ENCODE results near the gene BTNL2. TPM values are rescaled to one million over a fixed set of nuclear protein-coding genes. Genes with fewer than 3 reads are reported as not detected.
A peak's percentile ranks its signal among the peaks of the same experiment; 100 is the strongest.

Gene BTNL2
- total RNA-seq, 1 donor from 2014 or later = 0.26 TPM

DNA sequence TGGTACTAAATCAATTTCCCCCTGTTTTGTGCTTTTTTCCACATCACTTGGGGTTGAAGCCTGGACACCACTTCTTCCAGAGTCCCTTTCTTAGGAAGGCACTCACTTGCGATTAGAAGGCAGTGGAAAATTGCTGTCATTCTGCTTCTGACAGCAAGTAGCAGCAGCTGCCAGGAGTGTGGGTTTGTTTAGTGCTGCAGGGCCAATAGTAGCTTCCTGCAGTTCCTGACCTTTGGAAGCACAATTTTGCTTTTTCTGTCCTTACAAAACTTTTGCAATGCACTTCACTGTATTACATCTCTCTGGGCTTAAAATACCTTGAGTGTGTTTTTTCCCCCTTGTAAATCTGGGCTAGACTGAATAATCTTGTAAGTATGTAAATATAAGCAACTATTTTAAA lies 20.2 kb upstream of the BTNL2 start:
- H3K4me3 ChIP-seq (ENCODE audit: low read depth, low read length) = no peak overlapping the region
- FAIRE-seq (no peak), DNase-seq (ENCODE audit: low read depth) (no peak)
- no peaks in the 10 kb centered on the region for H3K36me3 ChIP-seq (ENCODE audit: control insufficient read depth, insufficient read depth, low read length)
- no peak for TF ChIP-seq CTCF (IDR thresholded peaks at IDR 0.05; ENCODE audit: insufficient read depth, low read length, severe bottlenecking)
- H3K27me3 ChIP-seq (ENCODE audit: control insufficient read depth, insufficient read depth, low read length) = peaks cover 3% of the 10 kb centered on the region

DNA sequence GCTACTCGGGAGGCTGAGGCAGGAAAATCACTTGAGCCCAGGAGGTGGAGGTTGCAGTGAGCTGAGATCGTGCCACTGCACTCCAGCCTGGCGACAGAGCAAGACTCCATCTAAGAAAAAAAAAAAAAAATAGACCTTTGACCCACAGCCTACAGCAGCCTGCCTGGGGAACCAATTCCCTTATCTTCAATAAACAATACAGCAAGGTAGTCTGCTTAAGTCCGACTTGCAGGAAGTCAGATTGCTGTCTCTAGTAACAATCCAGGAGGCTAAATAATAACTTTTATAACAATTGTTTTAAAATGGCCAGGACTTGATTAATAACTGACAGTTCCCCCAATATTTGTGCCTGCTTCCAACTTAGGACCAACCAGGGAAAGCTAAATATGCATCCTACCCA lies 19.4 kb upstream of the BTNL2 start:
- FAIRE-seq (no peak), DNase-seq (ENCODE audit: low read depth) (no peak)
- Histone ChIP-seq H3K4me3 (ENCODE audit: low read depth, low read length) (no peak overlapping the region), H3K27me3 (ENCODE audit: control insufficient read depth, insufficient read depth, low read length) (peaks cover 3% of the 10 kb centered on the region), H3K36me3 (ENCODE audit: control insufficient read depth, insufficient read depth, low read length) (no peaks in the 10 kb centered on the region)
- TF ChIP-seq CTCF (IDR thresholded peaks at IDR 0.05; ENCODE audit: insufficient read depth, low read length, severe bottlenecking) = no peak

GRCh38 chr6:32424589-32425300 lies 17.8 kb upstream of the BTNL2 start:
- Histone ChIP-seq H3K36me3 (ENCODE audit: control insufficient read depth, insufficient read depth, low read length) (no peaks in the 10 kb centered on the region), H3K4me3 (ENCODE audit: low read depth, low read length) (no peak overlapping the region), H3K27me3 (ENCODE audit: control insufficient read depth, insufficient read depth, low read length) (peaks cover 3% of the 10 kb centered on the region)
- FAIRE-seq (no peak), DNase-seq (ENCODE audit: low read depth) (peak; percentile 84)
- no peak for TF ChIP-seq CTCF (IDR thresholded peaks at IDR 0.05; ENCODE audit: insufficient read depth, low read length, severe bottlenecking)

DNA sequence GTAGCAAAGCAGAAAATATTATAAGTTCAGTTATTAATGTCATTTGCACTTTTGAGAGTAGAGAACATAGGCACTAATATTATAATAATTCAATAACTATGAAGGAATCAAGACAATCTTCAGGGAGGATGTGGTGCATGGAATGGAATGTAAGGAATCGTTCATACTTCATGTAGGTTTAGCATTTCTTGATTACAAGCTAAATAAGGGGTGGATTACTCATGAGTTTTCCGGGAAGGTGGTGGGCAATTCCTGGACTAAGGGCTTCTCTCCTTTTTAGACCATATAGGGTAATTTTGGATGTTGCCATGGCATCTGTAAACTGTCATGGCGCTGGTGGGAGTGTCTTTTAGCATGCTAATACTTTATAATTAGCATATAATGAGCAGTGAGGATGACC lies 9.1 kb upstream of the BTNL2 start:
- peaks cover 9% of the 10 kb centered on the region for H3K27me3 ChIP-seq (ENCODE audit: control insufficient read depth, insufficient read depth, low read length)
- DNase-seq (ENCODE audit: low read depth) (no peak), FAIRE-seq (no peak)
- H3K36me3 ChIP-seq (ENCODE audit: control insufficient read depth, insufficient read depth, low read length) = no peaks in the 10 kb centered on the region
- H3K4me3 ChIP-seq (ENCODE audit: low read depth, low read length) = no peak overlapping the region
- no peak for TF ChIP-seq CTCF (IDR thresholded peaks at IDR 0.05; ENCODE audit: insufficient read depth, low read length, severe bottlenecking)

DNA sequence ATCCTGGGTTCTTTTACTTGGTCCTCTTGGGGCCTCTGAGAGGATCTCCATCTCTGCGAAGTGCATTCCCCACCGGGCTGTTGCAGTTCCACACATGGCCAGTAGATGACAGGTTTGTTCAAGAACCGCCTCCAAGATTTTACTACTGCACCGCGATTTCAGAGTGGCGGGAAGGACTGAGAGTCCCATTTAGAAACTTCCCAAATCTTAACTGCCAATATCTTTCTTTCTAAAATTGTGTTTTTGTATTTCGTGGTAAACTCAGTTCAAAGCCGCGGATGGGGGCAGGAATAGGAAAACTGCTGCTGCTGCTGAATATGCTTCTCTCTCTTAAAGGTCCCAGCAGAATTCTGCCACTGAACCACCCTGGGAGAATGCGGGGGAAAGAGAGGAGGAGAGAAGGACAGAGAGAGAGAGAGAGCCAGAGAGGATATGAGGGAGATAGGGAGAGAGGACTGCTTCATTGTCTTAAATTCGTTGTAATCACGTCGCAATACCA lies 8.6 kb upstream of the BTNL2 start:
- Histone ChIP-seq H3K27me3 (ENCODE audit: control insufficient read depth, insufficient read depth, low read length) (peaks cover 7% of the 10 kb centered on the region), H3K36me3 (ENCODE audit: control insufficient read depth, insufficient read depth, low read length) (no peaks in the 10 kb centered on the region), H3K4me3 (ENCODE audit: low read depth, low read length) (no peak overlapping the region)
- FAIRE-seq (no peak), DNase-seq (ENCODE audit: low read depth) (peak; percentile 50)
- TF ChIP-seq CTCF (IDR thresholded peaks at IDR 0.05; ENCODE audit: insufficient read depth, low read length, severe bottlenecking) = peak; percentile 89
